HepG2 (cell line): Measurements from ENCODE around the gene TPST1. TPM values are rescaled to one million over a fixed set of nuclear protein-coding genes. Genes with fewer than 3 reads are reported as not detected.

ENCODE experiments used
- ATAC-seq: fragments of 200-7000 bp; cut with Tn5 transposase; 3 replicates; pipeline ENCODE4 v1.9.1; 2020; ENCODE audit warnings: mild to moderate bottlenecking, moderate library complexity
- BruUV-seq: library from RNA; stranded (reverse); fragments of 400-500 nt; replicated peaks from 2 replicates; lab custom pipeline; 2021; lab: Mats Ljungman, UMichigan
- CTCF ChIA-PET: fragments of 300-600 bp; formaldehyde crosslinking; extraction: SDS; loops from one replicate; lab custom pipeline; 2021; ENCODE audit warnings: low total read pairs, inconsistent platforms, low intra/inter-chr PET ratio; lab: Yijun Ruan, JAX
- POLR2A ChIA-PET: fragments of 350-600 bp; sonication (Branson Sonifier 250); formaldehyde crosslinking; loops from one replicate; lab custom pipeline; 2020; ENCODE audit warnings: antibody characterized with exemption, inconsistent platforms; lab: Yijun Ruan, JAX
- DNase-seq: peaks from one replicate; pipeline ENCODE4 v3.0.0-alpha.2; 2015; ENCODE audit warnings: low spot score
- FAIRE-seq: peaks from 3 replicates; lab custom pipeline; 2011; peaks lifted over from hg19 to GRCh38; lab: Jason Lieb, UNC
- H2AFZ ChIP-seq: one replicate; pipeline ENCODE4 v1.6.1; 2011; ENCODE audit warnings: low read length, inconsistent platforms
- H3K27ac ChIP-seq: fragments of 300-600 bp; 3 replicates; pipeline ENCODE4 v1.8.0; 2011; ENCODE audit warnings: mixed run types, mild to moderate bottlenecking, mixed read lengths, low read length, inconsistent platforms; ENCODE audit not compliant: insufficient read depth; ENCODE audit errors: extremely low read length
- H3K27me3 ChIP-seq, 2 experiments: fragments of 200-600 bp in 1 of 2; 2 replicates in 1 of 2; 3 replicates in 1 of 2; pipeline versions ENCODE4 v1.6.0 to v1.8.0; 2011; ENCODE audit warnings: low read length in 2 of 2, mild to moderate bottlenecking in 2 of 2, moderate library complexity in 2 of 2, inconsistent platforms in 1 of 2; ENCODE audit not compliant: insufficient read depth in 2 of 2, control insufficient read depth in 1 of 2
- H3K36me3 ChIP-seq, 2 experiments: fragments of 200-600 bp in 1 of 2; replicated peaks in 1 of 2; 2 replicates in 1 of 2; 3 replicates in 1 of 2; pipeline versions ENCODE4 v1.5.1 to v1.8.0; 2011; ENCODE audit warnings: low read length in 2 of 2, inconsistent platforms in 1 of 2; ENCODE audit not compliant: insufficient read depth in 2 of 2, control insufficient read depth in 1 of 2
- H3K4me1 ChIP-seq: 2 replicates; pipeline ENCODE4 v1.5.1; 2012; ENCODE audit warnings: low read length, inconsistent platforms; ENCODE audit not compliant: insufficient read depth
- H3K4me2 ChIP-seq: 2 replicates; pipeline ENCODE4 v1.6.0; 2011; ENCODE audit warnings: low read depth, low read length, inconsistent platforms
- H3K4me3 ChIP-seq, 3 experiments: fragments of 200-600 bp in 1 of 3; sonication (generic), shearing (Covaris generic) in 1 of 3; replicated peaks in 1 of 3; 2 replicates each; pipeline ENCODE4 v1.5.1; 2011 to 2016; ENCODE audit warnings: low read length in 3 of 3, inconsistent platforms in 2 of 3, low read depth in 2 of 3, mild to moderate bottlenecking in 2 of 3, control low read depth in 1 of 3, mixed read lengths in 1 of 3; ENCODE audit not compliant: insufficient read depth in 1 of 3
- H3K79me2 ChIP-seq: one replicate; pipeline ENCODE4 v1.6.1; 2011; ENCODE audit warnings: low read length, inconsistent platforms; ENCODE audit not compliant: insufficient read depth
- H3K9ac ChIP-seq: 2 replicates; pipeline ENCODE4 v1.6.0; 2011; ENCODE audit warnings: mild to moderate bottlenecking, low read depth, low read length, inconsistent platforms; ENCODE audit not compliant: insufficient read depth
- H3K9me3 ChIP-seq: 2 replicates; pipeline ENCODE4 v1.5.1; 2012; ENCODE audit warnings: mild to moderate bottlenecking, low read length
- H4K20me1 ChIP-seq: 2 replicates; pipeline ENCODE4 v1.6.0; 2011; ENCODE audit warnings: inconsistent platforms, mild to moderate bottlenecking, low read length, moderate library complexity; ENCODE audit not compliant: insufficient read depth
- ARHGAP35 ChIP-seq: sonication (generic); formaldehyde crosslinking; IDR thresholded peaks from 2 replicates; pipeline ENCODE4 v1.9.0; 2022; ENCODE audit warnings: mild to moderate bottlenecking, inconsistent platforms, moderate library complexity, missing genetic modification reagents, borderline replicate concordance
- ARNT ChIP-seq: fragments of 450-650 bp; IDR thresholded peaks from 2 replicates; pipeline ENCODE4 v1.6.1; 2017
- CENPX ChIP-seq: sonication (generic); formaldehyde crosslinking; IDR thresholded peaks from 2 replicates; pipeline ENCODE4 v1.9.0; 2021; ENCODE audit warnings: mild to moderate bottlenecking, missing genetic modification reagents, moderate library complexity
- DNMT3B ChIP-seq: conservative IDR thresholded peaks from 2 replicates; pipeline ENCODE4 v1.6.1; 2016; ENCODE audit warnings: missing biosample characterization, control low read depth
- FOXA3 ChIP-seq: IDR thresholded peaks from 2 replicates; pipeline ENCODE4 v1.6.1; 2016; ENCODE audit warnings: missing genetic modification reagents, missing compliant biosample characterization
- FOXM1 ChIP-seq: sonication (generic); formaldehyde crosslinking; IDR thresholded peaks from 2 replicates; pipeline ENCODE4 v1.5.0; 2020; ENCODE audit warnings: missing genetic modification reagents
- LCORL ChIP-seq, 2 experiments: fragments of 450-650 bp in 1 of 2; sonication (generic) in 1 of 2; formaldehyde crosslinking in 1 of 2; IDR thresholded peaks; 2 replicates each; pipeline versions ENCODE4 v1.5.0 to v1.6.1; 2017 to 2020; ENCODE audit warnings: antibody characterized with exemption in 1 of 2, missing genetic modification reagents in 1 of 2
- MTF2 ChIP-seq: sonication (generic); formaldehyde crosslinking; IDR thresholded peaks from 2 replicates; pipeline ENCODE4 v1.5.0; 2020; ENCODE audit warnings: missing genetic modification reagents, borderline replicate concordance
- MXI1 ChIP-seq: IDR thresholded peaks from 3 replicates; pipeline ENCODE4 v1.6.1; 2012; ENCODE audit warnings: low read depth, low read length, inconsistent platforms, borderline replicate concordance
- NFE2L1 ChIP-seq: sonication (generic); formaldehyde crosslinking; IDR thresholded peaks from 2 replicates; pipeline ENCODE4 v1.4.0; 2020; ENCODE audit warnings: missing genetic modification reagents, mild to moderate bottlenecking, borderline replicate concordance
- PBX2 ChIP-seq: IDR thresholded peaks from 2 replicates; pipeline ENCODE4 v1.6.1; 2016; ENCODE audit warnings: control low read depth
- SNAPC2 ChIP-seq: sonication (generic); formaldehyde crosslinking; IDR thresholded peaks from 2 replicates; pipeline ENCODE4 v1.8.1; 2022; ENCODE audit warnings: mild to moderate bottlenecking, missing genetic modification reagents
- SRSF1 ChIP-seq: fragments of 200-400 bp; formaldehyde crosslinking; optimal IDR thresholded peaks from 2 replicates; pipeline ENCODE3; 2017; ENCODE audit warnings: mild to moderate bottlenecking, low read depth, low read length, moderate library complexity
- ZNF251 ChIP-seq: sonication (generic); formaldehyde crosslinking; IDR thresholded peaks from 2 replicates; pipeline ENCODE4 v1.9.0; 2021; ENCODE audit warnings: mild to moderate bottlenecking, missing genetic modification reagents
- ZNF383 ChIP-seq: sonication (generic); formaldehyde crosslinking; IDR thresholded peaks from 2 replicates; pipeline ENCODE4 v1.4.0; 2020; ENCODE audit warnings: missing genetic modification reagents, mild to moderate bottlenecking, borderline replicate concordance
- ZNF598 ChIP-seq: sonication (generic); formaldehyde crosslinking; IDR thresholded peaks from 2 replicates; pipeline ENCODE4 v1.5.1; 2020; ENCODE audit warnings: mild to moderate bottlenecking, missing genetic modification reagents, borderline replicate concordance
- ZNF670 ChIP-seq: sonication (generic); formaldehyde crosslinking; IDR thresholded peaks from 2 replicates; pipeline ENCODE4 v1.8.0; 2022; ENCODE audit warnings: mild to moderate bottlenecking, missing genetic modification reagents, borderline replicate concordance
- ZNF879 ChIP-seq: sonication (generic); formaldehyde crosslinking; IDR thresholded peaks from 2 replicates; pipeline ENCODE4 v1.8.1; 2023; ENCODE audit warnings: missing genetic modification reagents
- ZSCAN12 ChIP-seq: sonication (generic); formaldehyde crosslinking; IDR thresholded peaks from 2 replicates; pipeline ENCODE4 v1.9.0; 2021; ENCODE audit warnings: mild to moderate bottlenecking, missing genetic modification reagents
- WGBS: methylation state at CpG from one replicate; pipeline ENCODE4 v1.1.6; 2017; ENCODE audit warnings: low lambda C conversion rate; 5-methylcytosine and 5-hydroxymethylcytosine counted together
- in situ Hi-C: cut with HindIII; loops from 2 replicates; pipeline ENCODE4 v1.10.0; 2017; ENCODE audit warnings: low pct_unique_long_range_greater_than_20kb; ENCODE audit not compliant: extremely low pct_ligation_motif_present
- intact Hi-C: fragments of 100-400 bp; cut with micrococcal nuclease; formaldehyde crosslinking; loops from one replicate; pipeline ENCODE4 v1.10.0; 2022; ENCODE audit not compliant: unreplicated experiment
- polyA plus RNA-seq, 8 experiments: library from polyadenylated mRNA; depleted of rRNA in 3 of 8; stranded (reverse) in 7 of 8; unstranded in 1 of 8; fragments of >200 nt; fragmentation: Illumina TruSeq in 4 of 8; extraction: Trizol in 4 of 8; gene quantifications; 2 replicates each; pipeline versions ENCODE4 v1.2.1 to v1.2.3, GENCODE V29; 2011 to 2016; ENCODE audit warnings: low read depth in 4 of 8, missing spikeins in 1 of 8, mixed read lengths in 1 of 8; ENCODE audit not compliant: insufficient read depth in 1 of 8
- total RNA-seq, 5 experiments: library from RNA; depleted of rRNA; stranded (reverse); fragments of >200 nt; fragmentation: Illumina TruSeq; extraction: Trizol; gene quantifications; 2 replicates each; pipeline ENCODE4 v1.2.3, GENCODE V29; 2016; ENCODE audit warnings: low read depth in 1 of 5

Gene TPST1
- total and polyA plus RNA-seq, 2 of the 13 experiments (the other 11 are each of a cell fraction or from before 2014, with no cell fraction given), result 24.3 to 34.1 TPM

- intact Hi-C loops, result no loop called here
- POLR2A ChIA-PET, result no interaction called here
- Histone ChIP-seq H3K9ac (no peak overlapping the region), H4K20me1 (no peaks in the 10 kb centered on the region), H3K9me3 (no peaks in the 10 kb centered on the region), H2AFZ (no peak overlapping the region), H3K79me2 (peaks cover 7% of the 10 kb centered on the region), H3K4me2 (no peak overlapping the region), H3K4me3 (no peak overlapping the region), H3K36me3 (peaks cover 0 to 12% of the 10 kb centered on the region in 2 experiments; a peak in 3 of 5 replicates), H3K4me1 (peaks cover 20% of the 10 kb centered on the region), H3K27ac (no peak overlapping the region), H3K27me3 (no peaks in the 10 kb centered on the region)
- ATAC-seq (no peak), FAIRE-seq (no peak), DNase-seq (no peak)
- no TSS peak for BruUV-seq
- CTCF ChIA-PET, result no interaction called here
- 74% methylated on average over 2 of the region's 2 CpGs for WGBS
- TF ChIP-seq ZNF598 (CRISPR knock-in tag) (no peak), ARNT (no peak), MTF2 (no peak), ZNF879 (CRISPR knock-in tag) (no peak), CENPX (no peak), NFE2L1 (no peak), FOXA3 (CRISPR knock-in tag) (no peak), SNAPC2 (CRISPR knock-in tag) (no peak), LCORL (IDR thresholded peaks at IDR 0.05) (no peak), LCORL (CRISPR knock-in tag; IDR thresholded peaks at IDR 0.05) (no peak), MXI1 (no peak), ZNF251 (CRISPR knock-in tag) (no peak), FOXM1 (CRISPR knock-in tag) (no peak), ARHGAP35 (CRISPR knock-in tag) (no peak), SRSF1 (no peak), PBX2 (CRISPR knock-in tag) (no peak), ZSCAN12 (no peak), DNMT3B (no peak), ZNF670 (CRISPR knock-in tag) (no peak), ZNF383 (CRISPR knock-in tag) (no peak)
- in situ Hi-C loops, result no loop called here
These were observed 39.9 kb downstream of the TPST1 start for GRCh38 chr7:66245008-66245407.
